ENCODE measurements around the gene PDE4B. TPM values are rescaled to one million over a fixed set of nuclear protein-coding genes. Genes with fewer than 3 reads are reported as not detected.

The PDE4B gene
- polyA plus RNA-seq, 1 donor (not counting 4 experiments of a cell fraction or from before 2014, with no cell fraction given) = 0.29 TPM

- Histone ChIP-seq H2AFZ (ENCODE audit: control insufficient read depth, low read length) (no peak overlapping the region), H3K9me1 (ENCODE audit: control insufficient read depth, extremely low read depth, insufficient read depth, low read length) (no peaks in the 10 kb centered on the region), H3K9ac (ENCODE audit: control insufficient read depth, extremely low read depth, insufficient read depth, low read length) (no peak overlapping the region), H3K9me3 (ENCODE audit: control insufficient read depth, low read depth, low read length) (no peaks in the 10 kb centered on the region), H4K20me1 (ENCODE audit: control insufficient read depth, extremely low read depth, insufficient read depth, low read length) (no peaks in the 10 kb centered on the region), H3K27me3 (ENCODE audit: control insufficient read depth, extremely low read depth, insufficient read depth, low read length) (no peaks in the 10 kb centered on the region), H3K79me2 (ENCODE audit: control insufficient read depth, insufficient read depth, low read length) (no peaks in the 10 kb centered on the region), H3K36me3 (ENCODE audit: control insufficient read depth in 2 of 2, extremely low read depth in 1 of 2, insufficient read depth in 2 of 2, low read length in 2 of 2) (no peaks in the 10 kb centered on the region), H3K27ac (ENCODE audit: control insufficient read depth, insufficient read depth, low read length) (no peak overlapping the region), H3K4me2 (ENCODE audit: control insufficient read depth, extremely low read depth, insufficient read depth, low read depth, low read length) (no peak overlapping the region), H3K4me1 (ENCODE audit: control insufficient read depth, extremely low read depth, insufficient read depth, low read length) (no peaks in the 10 kb centered on the region), H3K4me3 (ENCODE audit: control insufficient read depth in 2 of 3, extremely low read depth in 1 of 3, insufficient read depth in 2 of 3, low read depth in 1 of 3, low read length in 3 of 3) (no peak overlapping the region)
- DNase-seq (ENCODE audit: low read depth, low spot score) = no peak
- FAIRE-seq = no peak
- TF ChIP-seq CTCF (optimal IDR thresholded peaks at IDR 0.05 in 1 of 3, IDR thresholded peaks at IDR 0.05 in 1 of 3, conservative IDR thresholded peaks at IDR 0.05 in 1 of 3; ENCODE audit: extremely low read depth in 1 of 3, insufficient read depth in 2 of 3, low read length in 3 of 3) (no peak), EZH2 (IDR thresholded peaks at IDR 0.05; ENCODE audit: low read length) (no peak)
- dilution Hi-C loops (cut with MboI; ENCODE audit: extremely low pct_ligation_motif_present, low sequenced_read_pairs) = no loop called here
Measured at GRCh38 chr1:65940126-65940525, 147.4 kb downstream of the PDE4B start.

GRCh38 chr1:65942476-65942875 lies 149.8 kb downstream of the PDE4B start:
- no peak for FAIRE-seq

GRCh38 chr1:65946376-65946775 lies 153.7 kb downstream of the PDE4B start:
- Histone ChIP-seq H3K27ac (ENCODE audit: control insufficient read depth, insufficient read depth, low read length) (no peak overlapping the region), H3K9me3 (ENCODE audit: control insufficient read depth, low read depth, low read length) (no peaks in the 10 kb centered on the region), H4K20me1 (ENCODE audit: control insufficient read depth, extremely low read depth, insufficient read depth, low read length) (no peaks in the 10 kb centered on the region), H3K4me3 (ENCODE audit: control insufficient read depth in 2 of 3, extremely low read depth in 1 of 3, insufficient read depth in 2 of 3, low read depth in 1 of 3, low read length in 3 of 3) (no peak overlapping the region), H3K9me1 (ENCODE audit: control insufficient read depth, extremely low read depth, insufficient read depth, low read length) (no peaks in the 10 kb centered on the region), H3K36me3 (ENCODE audit: control insufficient read depth in 2 of 2, extremely low read depth in 1 of 2, insufficient read depth in 2 of 2, low read length in 2 of 2) (no peaks in the 10 kb centered on the region), H3K9ac (ENCODE audit: control insufficient read depth, extremely low read depth, insufficient read depth, low read length) (no peak overlapping the region), H3K79me2 (ENCODE audit: control insufficient read depth, insufficient read depth, low read length) (no peaks in the 10 kb centered on the region), H3K4me2 (ENCODE audit: control insufficient read depth, extremely low read depth, insufficient read depth, low read depth, low read length) (no peak overlapping the region), H3K27me3 (ENCODE audit: control insufficient read depth, extremely low read depth, insufficient read depth, low read length) (no peaks in the 10 kb centered on the region), H2AFZ (ENCODE audit: control insufficient read depth, low read length) (no peak overlapping the region), H3K4me1 (ENCODE audit: control insufficient read depth, extremely low read depth, insufficient read depth, low read length) (no peaks in the 10 kb centered on the region)
- DNase-seq (ENCODE audit: low read depth, low spot score) (no peak), FAIRE-seq (no peak)
- TF ChIP-seq EZH2 (IDR thresholded peaks at IDR 0.05; ENCODE audit: low read length) = no peak
- no peak for TF ChIP-seq CTCF (optimal IDR thresholded peaks at IDR 0.05 in 1 of 3, IDR thresholded peaks at IDR 0.05 in 1 of 3, conservative IDR thresholded peaks at IDR 0.05 in 1 of 3; ENCODE audit: extremely low read depth in 1 of 3, insufficient read depth in 2 of 3, low read length in 3 of 3)
- dilution Hi-C loops (cut with MboI; ENCODE audit: extremely low pct_ligation_motif_present, low sequenced_read_pairs) = no loop called here

More at GRCh38 chr1:65942476-65942875, 149.8 kb downstream of the PDE4B start:
- no peak for DNase-seq (ENCODE audit: low read depth, low spot score)
- no peaks in the 10 kb centered on the region for H3K9me1 ChIP-seq (ENCODE audit: control insufficient read depth, extremely low read depth, insufficient read depth, low read length)
- no peak overlapping the region for H3K4me3 ChIP-seq (ENCODE audit: control insufficient read depth in 2 of 3, extremely low read depth in 1 of 3, insufficient read depth in 2 of 3, low read depth in 1 of 3, low read length in 3 of 3)
- dilution Hi-C loops (cut with MboI; ENCODE audit: extremely low pct_ligation_motif_present, low sequenced_read_pairs) = no loop called here
- H2AFZ ChIP-seq (ENCODE audit: control insufficient read depth, low read length) = no peak overlapping the region
- no peaks in the 10 kb centered on the region for H3K27me3 ChIP-seq (ENCODE audit: control insufficient read depth, extremely low read depth, insufficient read depth, low read length)
- H3K4me2 ChIP-seq (ENCODE audit: control insufficient read depth, extremely low read depth, insufficient read depth, low read depth, low read length) = no peak overlapping the region
- no peak for TF ChIP-seq EZH2 (IDR thresholded peaks at IDR 0.05; ENCODE audit: low read length)
- H3K27ac ChIP-seq (ENCODE audit: control insufficient read depth, insufficient read depth, low read length) = no peak overlapping the region
- H3K4me1 ChIP-seq (ENCODE audit: control insufficient read depth, extremely low read depth, insufficient read depth, low read length) = no peaks in the 10 kb centered on the region
- no peaks in the 10 kb centered on the region for H3K9me3 ChIP-seq (ENCODE audit: control insufficient read depth, low read depth, low read length)
- H4K20me1 ChIP-seq (ENCODE audit: control insufficient read depth, extremely low read depth, insufficient read depth, low read length) = no peaks in the 10 kb centered on the region
- no peak overlapping the region for H3K9ac ChIP-seq (ENCODE audit: control insufficient read depth, extremely low read depth, insufficient read depth, low read length)
- H3K79me2 ChIP-seq (ENCODE audit: control insufficient read depth, insufficient read depth, low read length) = no peaks in the 10 kb centered on the region
- no peaks in the 10 kb centered on the region for H3K36me3 ChIP-seq (ENCODE audit: control insufficient read depth in 2 of 2, extremely low read depth in 1 of 2, insufficient read depth in 2 of 2, low read length in 2 of 2)

Measured in keratinocyte (primary cell).